Measurements from ENCODE around the gene WBP1L.
"Not testable (repeated sequence)": the region's sequence is repeated elsewhere in the genome, so short reads cannot be mapped to it uniquely, and the experiment has no call there.

DNA sequence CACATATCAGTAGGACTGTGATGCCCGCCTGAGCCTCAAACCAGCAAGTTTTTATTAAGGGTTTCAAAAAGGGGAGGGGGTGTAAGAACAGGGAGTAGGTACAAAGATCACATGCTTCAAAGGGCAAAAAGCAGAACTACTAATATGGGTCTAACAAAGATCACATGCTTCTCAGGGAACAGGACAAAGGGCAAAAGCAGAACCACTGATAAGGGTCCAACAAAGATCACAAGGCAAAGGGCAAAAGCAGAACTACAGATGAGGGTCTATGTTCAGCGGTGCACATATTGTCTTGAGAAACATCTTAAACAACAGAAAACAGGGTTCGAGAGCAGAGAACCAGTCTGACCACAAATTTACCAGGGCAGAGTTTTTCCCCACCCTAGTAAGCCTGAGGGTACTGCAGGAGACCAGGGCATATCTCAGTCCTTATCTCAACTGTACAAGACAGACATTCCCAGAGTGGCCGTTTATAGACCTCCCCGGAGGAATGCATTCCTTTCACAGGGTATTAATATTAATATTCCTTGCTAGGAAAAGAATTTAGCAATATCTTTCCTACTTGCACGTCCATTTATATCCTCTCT, 100.5 kb downstream of the WBP1L start:
- TF ChIP-seq, protein P1, sequence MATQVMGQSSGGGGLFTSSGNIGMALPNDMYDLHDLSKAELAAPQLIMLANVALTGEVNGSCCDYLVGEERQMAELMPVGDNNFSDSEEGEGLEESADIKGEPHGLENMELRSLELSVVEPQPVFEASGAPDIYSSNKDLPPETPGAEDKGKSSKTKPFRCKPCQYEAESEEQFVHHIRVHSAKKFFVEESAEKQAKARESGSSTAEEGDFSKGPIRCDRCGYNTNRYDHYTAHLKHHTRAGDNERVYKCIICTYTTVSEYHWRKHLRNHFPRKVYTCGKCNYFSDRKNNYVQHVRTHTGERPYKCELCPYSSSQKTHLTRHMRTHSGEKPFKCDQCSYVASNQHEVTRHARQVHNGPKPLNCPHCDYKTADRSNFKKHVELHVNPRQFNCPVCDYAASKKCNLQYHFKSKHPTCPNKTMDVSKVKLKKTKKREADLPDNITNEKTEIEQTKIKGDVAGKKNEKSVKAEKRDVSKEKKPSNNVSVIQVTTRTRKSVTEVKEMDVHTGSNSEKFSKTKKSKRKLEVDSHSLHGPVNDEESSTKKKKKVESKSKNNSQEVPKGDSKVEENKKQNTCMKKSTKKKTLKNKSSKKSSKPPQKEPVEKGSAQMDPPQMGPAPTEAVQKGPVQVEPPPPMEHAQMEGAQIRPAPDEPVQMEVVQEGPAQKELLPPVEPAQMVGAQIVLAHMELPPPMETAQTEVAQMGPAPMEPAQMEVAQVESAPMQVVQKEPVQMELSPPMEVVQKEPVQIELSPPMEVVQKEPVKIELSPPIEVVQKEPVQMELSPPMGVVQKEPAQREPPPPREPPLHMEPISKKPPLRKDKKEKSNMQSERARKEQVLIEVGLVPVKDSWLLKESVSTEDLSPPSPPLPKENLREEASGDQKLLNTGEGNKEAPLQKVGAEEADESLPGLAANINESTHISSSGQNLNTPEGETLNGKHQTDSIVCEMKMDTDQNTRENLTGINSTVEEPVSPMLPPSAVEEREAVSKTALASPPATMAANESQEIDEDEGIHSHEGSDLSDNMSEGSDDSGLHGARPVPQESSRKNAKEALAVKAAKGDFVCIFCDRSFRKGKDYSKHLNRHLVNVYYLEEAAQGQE (IDR thresholded peaks at IDR 0.05; ENCODE audit: insufficient replicate concordance, low read depth): not testable (repeated sequence)
- TF ChIP-seq, protein P2, sequence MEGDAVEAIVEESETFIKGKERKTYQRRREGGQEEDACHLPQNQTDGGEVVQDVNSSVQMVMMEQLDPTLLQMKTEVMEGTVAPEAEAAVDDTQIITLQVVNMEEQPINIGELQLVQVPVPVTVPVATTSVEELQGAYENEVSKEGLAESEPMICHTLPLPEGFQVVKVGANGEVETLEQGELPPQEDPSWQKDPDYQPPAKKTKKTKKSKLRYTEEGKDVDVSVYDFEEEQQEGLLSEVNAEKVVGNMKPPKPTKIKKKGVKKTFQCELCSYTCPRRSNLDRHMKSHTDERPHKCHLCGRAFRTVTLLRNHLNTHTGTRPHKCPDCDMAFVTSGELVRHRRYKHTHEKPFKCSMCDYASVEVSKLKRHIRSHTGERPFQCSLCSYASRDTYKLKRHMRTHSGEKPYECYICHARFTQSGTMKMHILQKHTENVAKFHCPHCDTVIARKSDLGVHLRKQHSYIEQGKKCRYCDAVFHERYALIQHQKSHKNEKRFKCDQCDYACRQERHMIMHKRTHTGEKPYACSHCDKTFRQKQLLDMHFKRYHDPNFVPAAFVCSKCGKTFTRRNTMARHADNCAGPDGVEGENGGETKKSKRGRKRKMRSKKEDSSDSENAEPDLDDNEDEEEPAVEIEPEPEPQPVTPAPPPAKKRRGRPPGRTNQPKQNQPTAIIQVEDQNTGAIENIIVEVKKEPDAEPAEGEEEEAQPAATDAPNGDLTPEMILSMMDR (IDR thresholded peaks at IDR 0.05; ENCODE audit: insufficient read depth, low read length): not testable (repeated sequence)
- not testable (repeated sequence) for TF ChIP-seq GABPA (IDR thresholded peaks at IDR 0.05; ENCODE audit: low read depth)

Measured in HL-60 (cell line).